Measurements from ENCODE around the gene NLE1.

DNA sequence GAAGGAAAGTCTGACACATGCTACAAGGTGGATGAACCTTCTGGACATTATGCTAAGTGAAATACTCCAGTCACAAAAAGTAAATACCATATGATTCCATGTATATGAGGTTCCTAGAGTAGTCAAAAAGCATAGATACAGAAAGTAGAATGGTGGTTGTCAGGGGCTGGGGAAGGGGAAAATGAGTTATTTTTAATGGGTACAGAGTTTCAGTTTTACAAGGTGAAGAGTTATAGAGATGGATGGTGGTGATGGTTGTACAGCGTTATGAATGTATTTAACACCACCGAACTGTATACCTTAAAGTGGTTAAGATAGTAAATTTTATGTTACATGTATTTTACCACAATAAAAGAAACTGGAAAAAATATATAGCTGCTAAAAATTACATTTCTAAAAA, 40.4 kb downstream of the NLE1 start:
- TF ChIP-seq, protein P1, sequence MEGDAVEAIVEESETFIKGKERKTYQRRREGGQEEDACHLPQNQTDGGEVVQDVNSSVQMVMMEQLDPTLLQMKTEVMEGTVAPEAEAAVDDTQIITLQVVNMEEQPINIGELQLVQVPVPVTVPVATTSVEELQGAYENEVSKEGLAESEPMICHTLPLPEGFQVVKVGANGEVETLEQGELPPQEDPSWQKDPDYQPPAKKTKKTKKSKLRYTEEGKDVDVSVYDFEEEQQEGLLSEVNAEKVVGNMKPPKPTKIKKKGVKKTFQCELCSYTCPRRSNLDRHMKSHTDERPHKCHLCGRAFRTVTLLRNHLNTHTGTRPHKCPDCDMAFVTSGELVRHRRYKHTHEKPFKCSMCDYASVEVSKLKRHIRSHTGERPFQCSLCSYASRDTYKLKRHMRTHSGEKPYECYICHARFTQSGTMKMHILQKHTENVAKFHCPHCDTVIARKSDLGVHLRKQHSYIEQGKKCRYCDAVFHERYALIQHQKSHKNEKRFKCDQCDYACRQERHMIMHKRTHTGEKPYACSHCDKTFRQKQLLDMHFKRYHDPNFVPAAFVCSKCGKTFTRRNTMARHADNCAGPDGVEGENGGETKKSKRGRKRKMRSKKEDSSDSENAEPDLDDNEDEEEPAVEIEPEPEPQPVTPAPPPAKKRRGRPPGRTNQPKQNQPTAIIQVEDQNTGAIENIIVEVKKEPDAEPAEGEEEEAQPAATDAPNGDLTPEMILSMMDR (IDR thresholded peaks at IDR 0.05; ENCODE audit: insufficient read depth, low read length) = no peak
- TF ChIP-seq GABPA (IDR thresholded peaks at IDR 0.05; ENCODE audit: low read depth) (no peak), SPI1 (IDR thresholded peaks at IDR 0.05; ENCODE audit: borderline replicate concordance, low read depth) (no peak), POLR2AphosphoS5 (IDR thresholded peaks at IDR 0.05; ENCODE audit: low read depth) (no peak)
